ENCODE results near the gene UGT1A1.
"Not testable (repeated sequence)": the region's sequence is repeated elsewhere in the genome, so short reads cannot be mapped to it uniquely, and the experiment has no call there.

Gene UGT1A1

DNA sequence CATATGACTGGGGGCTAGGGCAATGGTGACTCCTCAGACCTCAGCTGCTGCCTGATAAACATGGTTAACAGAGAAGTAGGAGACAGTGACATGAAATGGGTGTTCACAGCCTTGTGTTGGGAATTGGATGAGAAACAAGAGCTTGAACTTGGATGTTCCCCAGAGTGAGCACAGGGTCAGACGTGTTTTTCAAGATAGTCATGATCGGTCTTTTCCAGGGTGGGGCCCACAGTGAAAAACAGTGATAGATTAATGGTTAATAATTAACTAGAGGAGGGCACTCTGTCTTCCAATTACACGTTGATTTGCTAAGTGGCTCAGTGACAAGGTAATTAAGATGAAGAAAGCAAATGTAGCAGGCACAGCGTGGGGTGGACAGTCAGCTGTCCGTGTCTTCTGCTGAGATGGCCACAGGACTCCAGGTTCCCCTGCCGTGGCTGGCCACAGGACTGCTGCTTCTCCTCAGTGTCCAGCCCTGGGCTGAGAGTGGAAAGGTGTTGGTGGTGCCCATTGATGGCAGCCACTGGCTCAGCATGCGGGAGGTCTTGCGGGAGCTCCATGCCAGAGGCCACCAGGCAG, 31.3 kb upstream of the UGT1A1 start, which contains the start of gene UGT1A3:
Gene UGT1A3 (plus strand): TSS at position 320 of the 579 bp plus-strand sequence. CDS start 85 bp downstream, at position 405.
- no peak within 1 kb of the TSS for H3K4me3 ChIP-seq (ENCODE audit: low read depth, low read length)
- CTCF ChIA-PET: no interaction called here
- no peak for DNase-seq (ENCODE audit: low read depth, low spot score)
- POLR2A ChIA-PET: no interaction called here
- TF ChIP-seq, protein P1, sequence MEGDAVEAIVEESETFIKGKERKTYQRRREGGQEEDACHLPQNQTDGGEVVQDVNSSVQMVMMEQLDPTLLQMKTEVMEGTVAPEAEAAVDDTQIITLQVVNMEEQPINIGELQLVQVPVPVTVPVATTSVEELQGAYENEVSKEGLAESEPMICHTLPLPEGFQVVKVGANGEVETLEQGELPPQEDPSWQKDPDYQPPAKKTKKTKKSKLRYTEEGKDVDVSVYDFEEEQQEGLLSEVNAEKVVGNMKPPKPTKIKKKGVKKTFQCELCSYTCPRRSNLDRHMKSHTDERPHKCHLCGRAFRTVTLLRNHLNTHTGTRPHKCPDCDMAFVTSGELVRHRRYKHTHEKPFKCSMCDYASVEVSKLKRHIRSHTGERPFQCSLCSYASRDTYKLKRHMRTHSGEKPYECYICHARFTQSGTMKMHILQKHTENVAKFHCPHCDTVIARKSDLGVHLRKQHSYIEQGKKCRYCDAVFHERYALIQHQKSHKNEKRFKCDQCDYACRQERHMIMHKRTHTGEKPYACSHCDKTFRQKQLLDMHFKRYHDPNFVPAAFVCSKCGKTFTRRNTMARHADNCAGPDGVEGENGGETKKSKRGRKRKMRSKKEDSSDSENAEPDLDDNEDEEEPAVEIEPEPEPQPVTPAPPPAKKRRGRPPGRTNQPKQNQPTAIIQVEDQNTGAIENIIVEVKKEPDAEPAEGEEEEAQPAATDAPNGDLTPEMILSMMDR (IDR thresholded peaks at IDR 0.05; ENCODE audit: insufficient read depth, low read length, missing control alignments): no peak

DNA sequence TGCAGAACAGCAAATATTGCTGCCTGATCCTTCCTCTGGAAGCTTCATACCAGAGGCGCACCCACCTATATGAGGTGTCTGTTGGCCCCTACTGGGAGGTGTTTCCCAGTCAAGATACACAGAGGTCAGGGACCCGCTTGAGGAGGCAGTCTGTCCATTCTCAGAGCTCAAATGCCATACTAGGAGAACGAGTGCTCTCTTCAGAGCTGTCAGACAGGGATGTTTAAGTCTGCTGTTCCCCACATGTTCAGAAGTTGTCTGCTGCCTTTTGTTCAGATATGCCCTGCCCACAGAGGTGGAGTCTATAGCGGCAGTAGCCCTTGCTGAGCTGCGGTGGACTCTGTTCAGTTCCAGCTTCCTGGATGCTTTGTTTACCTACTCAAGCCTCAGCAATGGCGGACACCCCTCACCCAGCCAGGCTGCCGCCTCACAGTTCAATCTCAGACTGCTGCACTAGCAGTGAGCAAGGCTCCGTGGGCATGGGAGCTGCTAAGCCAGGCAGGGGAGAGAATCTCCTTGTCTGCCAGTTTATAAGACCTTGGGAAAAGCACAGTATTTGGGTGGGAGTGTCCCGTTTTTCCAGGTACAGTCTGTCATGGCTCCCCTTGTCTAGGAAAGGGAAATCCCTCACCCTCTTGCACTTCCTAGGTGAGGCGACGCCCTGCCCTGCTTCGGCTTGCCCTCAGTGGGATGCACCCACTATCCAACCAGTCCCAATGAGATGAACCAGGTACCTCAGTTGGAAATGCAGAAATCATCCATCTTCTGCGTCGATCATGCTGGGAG, 23.0 kb upstream of the UGT1A1 start:
- CTCF ChIA-PET: interaction anchor here (0.6 kb wide), 1 partner anchor 22 kb away, joined by 3 read pairs; no protein-coding TSS in a partner anchor
- not testable (repeated sequence) for DNase-seq (ENCODE audit: low read depth, low spot score)

GRCh38 chr2:233740870-233741269, 19.2 kb upstream of the UGT1A1 start:
- ChIA-PET CTCF (no interaction called here), POLR2A (no interaction called here)
- TF ChIP-seq, protein P1 (IDR thresholded peaks at IDR 0.05; ENCODE audit: insufficient read depth, low read length, missing control alignments): no peak

More for the DNA sequence above, 23.0 kb upstream of the UGT1A1 start:
- POLR2A ChIA-PET; H3K4me3 ChIP-seq (ENCODE audit: low read depth, low read length): not testable (repeated sequence)

DNA sequence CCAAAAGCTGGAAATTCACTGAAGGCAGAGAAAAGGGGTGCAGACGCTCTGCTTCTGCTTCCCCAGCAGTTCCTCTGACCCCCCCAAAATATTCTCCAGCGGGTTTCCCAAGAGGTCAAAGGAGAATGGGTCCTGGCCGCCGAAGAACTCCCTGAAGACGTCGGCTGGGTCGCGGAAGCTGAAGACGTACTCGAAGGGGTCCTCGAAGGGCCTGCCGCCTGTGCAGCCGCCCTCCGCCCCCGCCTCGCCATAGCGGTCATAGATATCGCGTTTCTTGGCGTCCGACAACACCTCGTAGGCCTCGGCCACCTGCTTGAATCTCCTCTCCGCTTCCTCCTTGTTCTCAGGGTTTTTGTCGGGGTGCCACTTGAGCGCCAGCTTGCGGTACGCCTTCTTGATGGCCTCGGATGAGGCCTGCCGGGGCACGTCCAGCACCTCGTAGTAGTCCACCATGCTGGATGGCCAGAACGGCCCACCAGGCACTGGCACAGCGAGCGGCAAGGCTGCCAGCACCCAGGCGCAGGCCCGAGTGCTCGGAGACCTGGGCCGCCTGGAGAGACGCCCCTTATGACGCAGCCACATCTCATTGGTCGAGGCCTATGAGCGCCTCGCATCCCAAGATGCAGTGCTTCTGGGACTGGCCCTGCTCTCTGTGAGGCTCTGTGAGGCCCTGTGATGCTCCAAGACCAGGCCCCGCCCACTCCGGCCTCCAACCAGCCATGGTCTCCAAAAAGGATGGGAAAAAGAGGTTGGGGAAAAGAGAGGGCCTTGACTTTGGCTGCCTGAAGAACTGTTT, 16.4 kb upstream of the UGT1A1 start:
- no peak overlapping the region for H3K4me3 ChIP-seq (ENCODE audit: low read depth, low read length)
- ChIA-PET POLR2A (no interaction called here), CTCF (no interaction called here)
- no peak for DNase-seq (ENCODE audit: low read depth, low spot score)
- TF ChIP-seq, protein P1 (IDR thresholded peaks at IDR 0.05; ENCODE audit: insufficient read depth, low read length, missing control alignments): no peak

More at GRCh38 chr2:233740870-233741269, 19.2 kb upstream of the UGT1A1 start:
- H3K4me3 ChIP-seq (ENCODE audit: low read depth, low read length): no peak overlapping the region
- no peak for DNase-seq (ENCODE audit: low read depth, low spot score)

- no peak for DNase-seq (ENCODE audit: low read depth, low spot score)
- ChIA-PET CTCF (no interaction called here), POLR2A (no interaction called here)
- H3K4me3 ChIP-seq (ENCODE audit: low read depth, low read length): no peak overlapping the region
- TF ChIP-seq, protein P1 (IDR thresholded peaks at IDR 0.05; ENCODE audit: insufficient read depth, low read length, missing control alignments): no peak
These were observed 14.9 kb upstream of the UGT1A1 start for GRCh38 chr2:233745073-233745755.

DNA sequence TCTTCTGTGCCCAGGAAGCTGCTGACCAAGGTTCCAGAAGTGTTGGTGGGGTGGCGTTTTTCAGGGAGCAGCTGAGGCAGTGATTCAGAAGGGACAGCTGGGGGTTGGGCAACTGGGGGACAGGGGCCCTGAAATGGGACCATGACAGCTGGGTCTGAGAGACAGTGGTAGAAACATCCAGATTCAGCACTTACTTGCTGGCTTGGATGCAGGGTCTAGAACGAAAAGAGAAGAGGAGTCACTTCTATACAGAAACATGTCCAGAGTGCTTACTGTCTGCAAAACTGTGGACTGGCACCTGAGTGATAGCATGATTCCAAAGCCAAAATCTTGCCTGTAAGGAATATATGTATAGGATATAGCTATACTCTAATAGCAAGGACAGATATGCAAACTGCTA, 14.2 kb upstream of the UGT1A1 start:
- CTCF ChIA-PET; DNase-seq (ENCODE audit: low read depth, low spot score); POLR2A ChIA-PET; H3K4me3 ChIP-seq (ENCODE audit: low read depth, low read length): not testable (repeated sequence)
